HG02678 (cell line): Measurements from ENCODE around the gene NUDT16L1.

Source experiments
- ATAC-seq: cut with Tn5 transposase; IDR thresholded peaks from one replicate; pipeline ENCODE4 v1.9.1; 2021; ENCODE audit warnings: mild to moderate bottlenecking, moderate library complexity; ENCODE audit not compliant: unreplicated experiment

The NUDT16L1 gene

DNA sequence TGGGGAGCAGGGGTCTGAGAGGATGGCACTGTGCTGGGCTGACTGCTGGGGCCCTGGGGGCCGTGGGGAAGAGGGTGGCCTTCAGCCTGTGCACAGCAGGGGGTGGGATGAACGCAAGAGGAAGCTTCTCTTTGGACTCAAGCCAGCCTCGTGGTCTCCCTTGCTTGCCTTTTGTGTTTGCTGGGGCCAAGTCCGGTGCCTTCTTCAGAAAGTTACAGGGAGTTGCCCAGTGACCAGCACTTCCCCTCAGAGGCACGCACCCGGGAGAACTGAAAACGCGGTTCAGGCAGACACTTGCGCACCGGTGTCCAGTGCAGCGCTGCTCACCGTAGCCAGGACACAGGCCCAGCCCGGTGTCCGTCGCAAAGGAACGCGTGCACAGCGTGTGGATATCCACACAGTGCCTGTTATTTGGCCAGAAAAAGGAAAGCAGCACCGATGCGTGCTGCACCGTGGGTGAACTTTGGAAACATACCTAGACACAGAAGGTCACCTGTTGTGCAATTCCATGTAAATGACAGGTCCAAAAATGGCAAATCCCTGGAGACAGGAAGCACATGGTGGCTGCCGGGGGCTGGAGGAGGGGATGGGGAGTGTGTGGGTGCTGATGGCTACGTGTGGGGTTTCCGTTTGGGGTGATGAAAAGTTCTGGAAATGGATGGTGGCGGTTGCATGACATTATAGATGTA, 29.4 kb upstream of the NUDT16L1 start:
- no peak for ATAC-seq

DNA sequence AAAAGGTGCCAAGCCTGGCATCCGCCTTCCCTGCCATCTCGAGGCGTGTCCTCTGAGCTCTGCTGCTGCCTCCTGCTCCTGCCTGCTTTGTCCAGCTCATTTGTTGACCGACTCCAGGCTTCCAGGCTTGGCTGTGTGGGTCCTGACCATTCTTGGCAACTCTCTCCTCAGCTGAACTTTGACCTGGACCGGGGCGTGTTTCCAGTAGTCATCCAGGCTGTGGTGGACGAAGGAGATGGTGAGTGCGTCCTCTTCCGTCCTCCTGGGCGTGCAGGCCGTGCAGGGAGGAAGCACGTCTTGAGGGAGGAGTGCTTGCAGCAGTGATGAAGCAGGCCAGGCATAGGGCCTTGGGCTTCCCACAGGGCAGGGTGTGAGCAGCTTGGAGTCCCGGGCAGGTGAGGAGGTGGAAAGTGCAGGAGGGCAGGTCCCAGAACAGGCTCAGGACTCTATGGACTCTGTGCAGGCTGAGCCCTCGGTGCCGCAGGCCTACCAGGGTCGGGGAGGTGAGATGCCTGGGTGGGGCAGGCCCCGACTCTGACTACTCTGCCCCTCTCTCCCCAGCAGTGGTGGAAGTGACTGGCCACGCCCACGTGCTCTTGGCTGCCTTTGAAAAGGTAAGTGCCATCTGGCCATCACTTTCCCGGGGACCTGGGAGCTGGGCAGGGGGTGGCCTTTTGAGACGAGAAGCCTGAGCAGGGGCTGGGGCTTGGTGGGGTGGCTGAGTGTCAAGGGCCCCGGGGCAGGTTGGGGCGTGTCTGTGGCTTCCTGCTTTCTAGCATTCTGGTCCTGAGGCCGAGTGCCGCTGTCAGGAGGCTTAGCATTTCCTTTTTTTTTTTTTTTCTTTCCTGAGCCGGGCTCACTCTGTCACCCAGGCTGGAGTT, 28.6 kb upstream of the NUDT16L1 start:
- ATAC-seq: no peak

DNA sequence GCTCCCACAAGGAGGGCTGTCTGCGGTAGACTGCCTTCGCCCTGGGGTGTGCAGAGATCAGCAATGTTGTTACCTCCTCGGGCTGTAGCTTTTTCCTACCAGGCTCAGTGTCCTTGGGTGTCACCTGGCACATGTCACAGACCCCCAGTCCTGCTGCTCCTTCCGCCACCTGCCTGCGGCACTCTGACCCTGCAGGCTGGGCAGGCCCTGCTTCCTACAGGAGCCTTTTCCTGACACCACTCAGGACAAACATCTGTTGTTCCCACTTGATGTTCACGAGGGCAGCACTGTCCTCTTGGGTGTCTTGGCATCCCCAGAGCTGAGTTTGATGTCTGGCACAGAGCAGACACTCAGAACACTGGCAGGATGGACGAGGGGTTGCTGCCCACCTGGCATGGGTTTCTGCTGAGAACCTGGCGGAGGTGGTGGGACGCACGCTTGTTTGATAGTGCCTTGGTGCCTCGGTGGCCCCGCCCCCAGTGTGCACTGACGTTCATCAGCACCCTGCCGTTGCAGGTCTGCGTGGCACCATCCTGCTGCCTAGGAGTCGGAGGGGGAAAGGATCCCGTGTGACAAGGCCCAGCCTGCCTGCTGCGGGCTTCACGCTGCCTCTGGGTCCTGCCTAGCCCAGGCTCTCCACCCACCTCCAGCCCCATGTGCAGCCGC, 26.7 kb upstream of the NUDT16L1 start:
- no peak for ATAC-seq

DNA sequence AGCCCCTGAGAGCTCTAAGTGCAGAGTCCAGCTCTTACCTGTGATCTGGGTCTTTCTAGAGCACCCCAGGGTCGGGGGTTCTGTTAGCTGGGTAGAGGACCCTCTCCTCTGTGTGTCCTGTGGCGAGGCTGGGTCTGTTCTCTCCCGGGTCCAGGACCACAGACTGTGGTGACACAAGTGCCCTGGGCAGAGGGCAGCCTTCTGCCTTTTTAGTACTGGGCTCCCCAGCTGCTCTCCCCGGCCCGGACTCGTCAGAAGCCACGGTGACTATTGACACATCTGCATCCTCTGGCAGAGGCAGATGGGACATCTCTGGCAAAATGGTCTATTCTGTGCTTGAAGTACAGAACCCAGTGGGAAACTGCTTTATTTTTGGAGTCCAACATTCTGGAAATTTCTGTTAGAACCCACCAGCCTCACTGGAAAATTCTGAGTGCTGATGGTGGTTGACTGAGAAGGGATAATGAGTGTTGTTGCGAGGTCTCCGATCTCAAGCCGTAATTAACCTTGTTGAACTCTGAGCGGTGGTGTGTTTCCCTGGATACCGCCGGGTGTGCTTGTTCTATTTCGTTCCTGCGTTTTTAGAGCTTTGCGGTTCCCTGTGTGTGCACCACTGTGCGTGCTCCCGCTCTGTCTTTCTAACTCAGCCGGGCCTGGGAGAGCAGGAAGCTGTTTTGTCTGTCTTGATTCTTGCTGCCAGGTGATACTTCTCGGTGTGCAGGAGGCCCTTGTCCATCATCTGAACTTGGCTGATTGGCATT, 26.0 kb upstream of the NUDT16L1 start:
- ATAC-seq: no peak

DNA sequence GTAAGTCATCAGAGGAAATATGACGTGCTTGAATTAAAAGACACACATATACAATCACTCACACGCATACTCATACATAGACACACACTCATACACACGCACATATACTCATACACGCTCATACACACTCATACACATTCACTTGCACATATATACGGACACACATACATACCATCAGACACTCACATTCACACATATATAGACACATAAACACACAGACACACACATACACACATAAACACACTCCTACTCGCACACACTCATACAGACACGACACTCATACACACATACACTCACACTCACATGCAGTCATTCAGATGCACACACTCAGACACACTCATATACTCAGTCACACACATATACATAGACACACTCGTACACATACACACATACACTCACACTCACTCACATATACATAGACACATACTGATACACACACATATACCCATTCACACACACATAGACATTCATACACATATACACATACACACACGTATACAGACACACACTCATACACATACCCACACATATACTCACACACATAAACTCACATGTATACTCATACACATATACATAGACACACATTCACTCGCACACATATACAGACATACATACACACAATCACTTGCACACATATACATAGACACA, 24.9 kb upstream of the NUDT16L1 start:
- no peak for ATAC-seq

DNA sequence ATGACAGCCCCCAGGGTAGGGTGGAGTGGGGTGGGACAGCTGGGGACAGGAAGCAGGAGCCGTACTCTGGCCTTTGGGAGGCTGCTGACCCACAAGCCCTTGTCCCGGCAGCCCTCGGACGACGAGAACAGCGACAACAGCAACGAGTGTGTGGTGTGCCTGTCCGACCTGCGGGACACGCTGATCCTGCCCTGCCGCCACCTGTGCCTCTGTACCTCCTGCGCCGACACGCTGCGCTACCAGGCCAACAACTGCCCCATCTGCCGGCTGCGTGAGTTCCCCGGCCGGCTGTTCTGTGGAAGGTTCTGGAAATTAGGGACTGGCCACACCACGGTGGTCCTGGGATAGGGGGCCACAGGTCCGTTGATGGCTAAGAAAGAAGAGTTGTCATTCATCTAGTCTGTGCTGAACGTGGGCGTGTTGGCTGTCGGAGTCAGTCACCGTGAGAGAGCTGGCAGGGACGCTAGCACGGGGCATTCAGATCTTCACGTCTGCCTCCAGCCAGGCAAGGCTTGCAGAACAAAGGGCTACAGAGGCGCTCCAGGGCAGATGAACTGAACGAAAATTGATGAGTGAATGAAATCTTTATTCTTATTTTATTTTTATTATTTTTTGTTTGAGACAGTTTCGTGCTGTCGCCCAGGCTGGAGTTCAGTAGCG, 19.8 kb upstream of the NUDT16L1 start:
- ATAC-seq: no peak

DNA sequence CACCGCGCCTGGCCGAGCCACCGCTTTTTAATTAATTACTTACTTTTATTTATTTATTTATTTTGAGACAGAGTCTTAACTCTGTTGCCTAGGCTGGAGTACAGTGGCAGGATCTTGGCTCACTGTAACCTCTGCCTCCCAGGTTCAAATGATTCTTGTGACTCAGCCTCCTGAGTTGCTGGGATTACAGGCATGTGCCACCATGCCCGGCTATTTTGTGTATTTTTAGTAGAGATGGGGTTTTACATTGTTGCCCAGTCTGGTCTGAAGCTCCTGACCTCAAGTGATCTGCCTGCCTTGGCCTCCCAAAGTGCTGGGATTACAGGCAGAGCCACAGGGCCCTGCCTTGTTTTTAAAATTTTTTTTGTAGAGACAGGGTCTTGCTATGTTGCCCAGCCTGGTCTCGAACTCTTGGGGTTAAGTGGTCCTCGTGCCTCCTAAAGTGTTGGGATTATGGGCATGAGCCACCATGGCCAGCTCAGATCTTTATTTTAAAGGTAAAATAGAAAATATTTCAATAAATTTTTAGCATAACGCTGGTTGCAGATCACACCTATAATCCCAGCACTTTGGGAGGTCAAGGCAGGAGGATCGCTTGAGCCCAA, 18.3 kb upstream of the NUDT16L1 start:
- ATAC-seq: no peak

DNA sequence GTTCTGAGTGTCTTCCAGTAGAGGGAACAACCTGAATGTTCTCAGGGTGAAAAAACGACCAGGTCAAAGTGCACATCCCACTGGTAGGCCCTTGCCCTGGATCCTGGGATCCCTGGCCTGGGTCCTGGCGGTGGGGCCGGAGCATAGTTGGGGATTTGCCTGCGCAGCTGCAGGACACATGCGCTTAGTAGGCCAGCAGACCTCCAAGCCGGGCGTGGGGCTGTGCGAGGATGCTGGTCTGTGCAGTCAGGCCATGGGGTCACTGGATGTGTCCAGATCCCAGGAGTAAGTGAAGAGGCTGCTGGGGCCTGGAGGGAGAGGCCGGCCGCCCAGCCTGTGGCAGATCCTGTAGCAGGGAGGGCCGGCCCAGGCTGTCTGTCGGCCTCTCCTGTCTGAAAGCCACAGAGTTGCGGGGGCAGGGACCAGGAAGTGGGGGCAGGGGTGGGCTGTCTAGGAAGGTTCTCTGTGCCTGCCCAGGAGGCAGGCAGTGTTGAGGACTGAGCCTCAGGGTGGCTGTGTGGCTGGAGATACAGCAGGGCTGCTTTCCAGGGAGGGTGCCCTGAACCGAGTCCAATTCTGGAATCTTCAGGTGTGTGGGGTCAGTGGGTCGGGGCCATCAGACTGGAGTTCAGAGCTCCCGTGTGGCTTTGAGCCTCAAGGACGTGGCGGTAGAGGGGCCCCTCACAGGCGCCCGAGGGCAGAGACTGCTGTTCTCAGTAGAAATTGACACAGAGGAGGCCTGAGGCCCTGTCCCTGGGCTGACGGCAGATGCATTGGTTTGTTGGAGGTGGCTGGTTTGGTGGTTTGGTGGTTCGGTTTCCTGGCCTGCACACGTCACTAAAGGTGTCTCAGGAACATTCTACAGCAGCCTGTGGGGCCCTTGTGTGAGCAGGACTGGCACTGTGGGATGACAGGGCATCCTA, 17.2 kb upstream of the NUDT16L1 start:
- no peak for ATAC-seq

DNA sequence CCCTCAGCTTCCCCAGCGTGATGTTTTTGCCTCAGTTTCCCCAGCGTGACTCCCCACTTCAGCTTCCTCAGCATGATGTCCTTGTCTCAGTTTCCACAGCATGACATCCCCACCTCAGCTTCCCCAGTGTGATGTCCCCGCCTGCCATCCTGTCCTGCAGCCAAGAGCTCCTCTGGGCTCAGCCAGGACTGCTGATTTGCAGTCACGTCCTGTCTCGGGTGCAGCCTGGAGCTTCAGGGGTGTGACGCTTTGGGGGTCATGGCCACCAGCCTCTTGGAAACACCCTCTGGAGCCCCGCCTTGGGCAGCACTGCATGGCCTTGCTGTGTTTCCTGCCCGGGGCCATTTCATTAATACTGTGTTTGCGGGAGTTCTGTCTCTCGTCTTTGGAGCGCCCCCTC, 16.5 kb upstream of the NUDT16L1 start:
- no peak for ATAC-seq

DNA sequence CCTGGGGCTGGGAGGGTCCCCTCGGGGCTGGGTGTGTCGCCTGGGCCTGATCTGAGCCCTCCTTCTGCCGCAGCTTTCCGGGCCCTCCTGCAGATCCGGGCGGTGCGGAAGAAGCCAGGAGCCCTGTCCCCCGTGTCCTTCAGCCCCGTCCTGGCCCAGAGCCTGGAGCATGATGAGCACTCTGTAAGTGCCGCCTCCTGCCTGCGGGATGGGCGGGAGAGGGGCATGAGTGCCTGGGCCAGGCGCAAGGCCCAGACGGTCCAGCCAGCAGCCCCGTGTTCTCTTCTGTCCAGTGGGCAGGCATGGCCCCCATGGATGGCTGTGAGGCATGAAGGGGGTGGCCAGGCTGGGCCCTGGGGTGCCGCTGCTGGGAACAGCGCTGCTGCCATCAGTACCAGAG, 16.0 kb upstream of the NUDT16L1 start:
- ATAC-seq: no peak

DNA sequence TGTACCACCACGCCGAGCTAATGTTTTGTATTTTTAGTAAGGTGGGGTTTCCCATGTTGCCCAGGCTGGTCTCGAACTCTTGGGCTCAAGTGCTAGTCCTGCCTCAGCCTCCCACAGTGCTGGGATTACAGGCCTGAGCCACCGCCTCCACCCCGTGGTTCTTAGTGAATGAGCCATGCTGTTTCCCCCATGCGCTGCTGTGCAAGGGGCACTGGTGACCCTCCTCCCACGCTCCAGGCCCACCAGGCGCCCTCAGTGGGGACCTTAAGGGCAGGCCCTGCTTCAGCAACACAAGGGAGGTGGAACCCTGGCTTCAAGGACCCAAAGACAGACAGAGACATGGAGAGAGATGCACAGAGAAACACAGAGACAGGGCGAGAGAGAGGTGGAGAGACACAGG, 15.4 kb upstream of the NUDT16L1 start:
- ATAC-seq: no peak

DNA sequence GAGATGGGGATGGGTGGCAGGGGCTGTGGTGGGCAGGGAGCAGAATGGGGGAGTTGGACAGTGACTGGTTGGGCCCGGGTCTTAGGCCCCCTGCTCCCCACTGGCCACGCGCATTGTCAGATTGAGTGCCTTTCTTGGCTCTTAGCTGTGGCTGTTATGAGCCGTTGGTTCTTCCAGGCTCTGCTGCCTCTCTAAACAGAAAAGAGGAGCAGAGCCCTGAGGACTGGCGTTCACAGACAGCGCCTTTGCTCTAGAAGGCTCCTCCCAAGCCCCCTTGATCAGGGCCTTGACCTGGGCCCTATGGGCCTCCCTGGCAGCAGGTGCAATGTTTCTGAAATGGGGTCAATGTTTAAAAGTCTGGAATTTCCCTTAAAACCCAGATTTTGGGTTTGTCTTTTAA, 14.8 kb upstream of the NUDT16L1 start:
- ATAC-seq: no peak

DNA sequence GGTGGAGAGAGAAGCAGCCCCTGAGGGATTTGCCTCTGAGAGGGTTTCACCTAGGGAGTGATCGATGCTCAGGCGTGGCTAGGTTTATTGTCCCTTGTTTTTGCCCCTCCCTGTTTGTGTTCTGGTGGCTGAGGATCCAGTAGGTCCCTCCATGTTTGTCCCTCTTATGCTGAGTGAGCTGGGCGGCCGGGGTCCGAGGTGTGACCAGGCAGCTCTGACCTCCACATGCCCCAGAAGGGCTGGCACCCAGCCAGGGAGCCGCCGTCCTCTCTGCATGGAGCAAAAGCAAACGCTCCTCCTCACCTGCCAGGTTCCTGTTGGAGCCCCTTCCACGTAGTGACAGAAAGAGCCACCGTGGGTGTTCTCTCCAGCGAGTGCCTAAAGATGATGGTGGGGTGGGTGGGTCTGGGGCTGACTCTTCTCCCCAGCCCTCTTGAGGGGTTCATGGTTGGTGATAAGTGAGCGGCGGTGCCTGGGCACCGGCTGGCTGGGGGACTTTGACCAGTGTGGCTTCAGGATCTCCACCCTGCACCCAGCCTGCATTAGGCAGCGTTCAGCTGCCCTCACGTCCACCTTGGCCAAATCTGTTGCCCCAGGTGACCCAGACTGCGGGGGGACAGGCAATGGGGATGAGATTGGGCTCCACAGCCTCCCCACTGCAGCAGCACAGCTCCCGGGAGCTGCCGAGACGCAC, 14.1 kb upstream of the NUDT16L1 start:
- no peak for ATAC-seq

DNA sequence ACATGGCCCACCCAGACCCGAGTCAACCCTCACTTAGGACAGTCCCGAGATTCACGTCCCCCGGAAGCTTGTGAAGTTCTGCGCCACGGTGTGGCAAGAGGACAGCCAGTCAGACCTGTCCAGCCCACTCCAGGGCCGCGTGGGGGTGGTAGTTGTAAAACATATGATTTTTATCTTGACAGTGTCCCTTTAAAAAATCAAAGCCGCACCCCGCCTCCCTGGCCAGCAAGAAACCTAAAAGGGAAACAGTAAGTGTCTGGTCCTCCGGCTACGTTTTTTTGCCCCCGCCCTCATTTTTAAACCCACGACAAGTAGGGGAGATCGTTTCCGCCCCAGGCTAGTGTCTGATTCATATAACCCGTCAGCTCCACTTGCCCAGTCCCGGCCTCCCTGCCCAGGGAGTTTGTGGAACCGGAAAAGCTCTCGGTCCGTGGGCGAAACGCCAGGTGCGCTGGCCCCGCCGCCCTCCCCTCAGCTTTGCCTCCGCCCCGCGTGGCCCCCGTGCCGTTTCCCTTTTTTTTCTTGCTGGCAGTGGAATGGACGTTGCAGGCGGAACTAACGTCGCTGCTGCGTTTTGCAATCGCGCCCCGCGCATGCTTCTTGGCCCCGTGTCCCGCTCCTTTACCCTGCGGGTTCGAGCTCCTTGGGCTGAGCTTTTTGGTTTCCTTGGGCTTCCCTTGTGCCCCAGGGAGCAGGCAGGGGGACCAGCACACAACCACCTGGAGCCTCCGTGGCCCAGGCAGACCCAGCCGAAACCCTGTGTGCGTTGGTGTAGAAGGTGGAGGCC, 13.3 kb upstream of the NUDT16L1 start:
- ATAC-seq: no peak

DNA sequence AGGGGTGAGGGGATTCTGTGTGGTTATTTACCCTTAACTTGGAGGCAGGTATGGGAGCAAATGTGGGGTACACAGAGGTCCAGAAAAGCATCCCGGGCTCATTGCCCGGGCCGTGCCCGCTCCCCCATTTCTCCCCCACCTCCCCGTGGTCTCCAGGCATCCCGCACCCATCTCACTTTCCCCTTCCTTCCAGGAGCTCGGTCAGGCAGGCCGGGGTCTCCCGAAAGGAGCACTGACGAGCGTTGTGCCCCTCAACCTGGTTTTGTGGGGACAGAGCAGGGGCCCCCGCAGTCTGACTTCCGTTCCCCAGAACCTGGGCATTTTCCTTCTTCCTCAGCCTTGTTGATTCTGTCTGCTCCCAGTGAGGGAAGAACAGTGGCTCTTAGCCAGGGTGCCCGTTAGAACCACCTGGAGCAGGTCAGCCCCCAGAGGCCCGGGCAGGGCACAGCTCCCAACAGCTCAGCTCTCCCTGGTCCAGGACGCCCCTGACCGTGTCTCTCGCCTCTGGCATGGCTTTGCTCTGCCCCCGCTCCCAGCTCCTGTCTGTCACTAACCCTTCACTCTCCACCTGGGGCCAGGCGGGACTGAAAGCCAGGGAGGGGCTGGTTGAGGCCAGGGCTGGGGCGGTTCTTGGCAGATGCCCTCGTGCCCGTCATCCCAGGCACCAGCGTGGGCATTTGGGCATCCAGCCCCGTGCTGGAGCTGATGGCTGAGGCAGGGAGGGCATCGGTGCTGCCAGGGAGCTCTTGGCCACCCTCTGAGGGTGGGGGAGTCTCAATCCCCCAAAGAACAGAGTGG, 12.5 kb upstream of the NUDT16L1 start:
- ATAC-seq: no peak

DNA sequence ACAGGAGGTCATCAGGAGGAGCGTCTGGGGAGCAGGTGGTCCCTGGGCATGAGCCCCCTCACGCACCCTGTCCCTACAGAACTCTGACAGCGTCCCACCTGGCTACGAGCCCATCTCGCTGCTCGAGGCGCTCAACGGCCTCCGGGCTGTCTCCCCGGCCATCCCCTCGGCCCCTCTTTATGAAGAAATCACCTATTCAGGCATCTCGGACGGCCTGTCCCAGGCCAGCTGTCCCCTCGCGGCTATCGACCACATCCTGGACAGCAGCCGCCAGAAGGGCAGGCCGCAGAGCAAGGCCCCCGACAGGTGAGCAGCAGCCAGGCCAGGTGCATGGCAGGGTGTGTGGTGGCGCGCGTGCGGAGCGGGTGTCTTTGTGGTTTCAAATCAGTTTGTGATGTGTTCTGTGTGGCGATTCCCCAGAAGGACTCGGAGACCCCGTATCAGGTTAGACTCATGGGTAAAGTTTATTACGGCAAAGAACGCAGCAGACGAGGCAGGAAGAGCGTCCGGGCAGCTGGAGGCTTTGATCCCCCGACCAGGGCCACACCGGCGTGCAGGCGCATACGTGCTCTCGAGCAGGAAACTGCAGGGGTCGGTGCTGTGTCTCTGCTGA, 11.8 kb upstream of the NUDT16L1 start:
- no peak for ATAC-seq
